Naive thymus-derived CD4-positive, alpha-beta T cell (primary cell): Measurements from ENCODE around the gene DHRS1. TPM values are rescaled to one million over a fixed set of nuclear protein-coding genes. Genes with fewer than 3 reads are reported as not detected.
A peak's percentile ranks its signal among the peaks of the same experiment; 100 is the strongest.

Experiments used
- ATAC-seq: fragments of 150-1000 bp; cut with Tn5 transposase; 2 replicates; pipeline ENCODE4 v1.10.0; 2021; ENCODE audit warnings: mild to moderate bottlenecking, moderate library complexity
- CTCF ChIA-PET: fragments of 350-600 bp; sonication (Branson Sonifier 250); formaldehyde crosslinking; loops from one replicate; lab custom pipeline; 2021; ENCODE audit warnings: antibody characterized with exemption; lab: Charles Lee
- POLR2A ChIA-PET: fragments of 350-600 bp; sonication (Branson Sonifier 250); formaldehyde crosslinking; loops from one replicate; lab custom pipeline; 2021; ENCODE audit warnings: antibody characterized with exemption, inconsistent platforms; lab: Charles Lee
- DNase-seq, 9 donors: peaks; one replicate each; pipeline versions ENCODE4 v3.0.0 to v3.0.0-alpha.2; 2020 to 2022; ENCODE audit warnings: mixed read lengths in 1 of 9
- H3K27ac ChIP-seq: one replicate; pipeline ENCODE4 v1.7.0; 2013; ENCODE audit warnings: mild to moderate bottlenecking, low read depth, low read length, moderate library complexity
- H3K27me3 ChIP-seq, 2 donors: one replicate each; pipeline ENCODE4 v1.7.0; 2013; ENCODE audit warnings: low read length in 2 of 2, mild to moderate bottlenecking in 2 of 2, moderate library complexity in 2 of 2; ENCODE audit not compliant: control insufficient read depth in 2 of 2, insufficient read depth in 2 of 2
- H3K36me3 ChIP-seq, 3 experiments: 1 replicate in 2 of 3; 2 replicates in 1 of 3; pipeline ENCODE4 v1.7.0; 2013; ENCODE audit warnings: low read length in 3 of 3, mild to moderate bottlenecking in 3 of 3, moderate library complexity in 1 of 3; ENCODE audit not compliant: insufficient read depth in 3 of 3, control insufficient read depth in 2 of 3
- H3K4me1 ChIP-seq, 2 donors: one replicate each; pipeline ENCODE4 v1.7.0; 2013; ENCODE audit warnings: low read length in 2 of 2, mild to moderate bottlenecking in 2 of 2, moderate library complexity in 1 of 2; ENCODE audit not compliant: control insufficient read depth in 2 of 2, insufficient read depth in 2 of 2
- H3K4me3 ChIP-seq: 2 replicates; pipeline ENCODE4 v1.7.0; 2013; ENCODE audit warnings: mild to moderate bottlenecking, low read length
- H3K9me3 ChIP-seq, 3 experiments: 1 replicate in 2 of 3; 2 replicates in 1 of 3; pipeline ENCODE4 v1.7.0; 2013; ENCODE audit warnings: low read length in 3 of 3; ENCODE audit not compliant: control insufficient read depth in 2 of 3
- H3K27ac Mint-ChIP-seq, 9 donors: one replicate each; pipeline ENCODE4 v1.8.0; 2020 to 2022; ENCODE audit warnings: mixed read lengths in 9 of 9, mild to moderate bottlenecking in 8 of 9, moderate library complexity in 5 of 9, inconsistent platforms in 2 of 9
- H3K27me3 Mint-ChIP-seq, 5 donors: one replicate each; pipeline ENCODE4 v1.8.0; 2021 to 2022; ENCODE audit warnings: mixed read lengths in 5 of 5, mild to moderate bottlenecking in 1 of 5
- H3K36me3 Mint-ChIP-seq, 5 donors: one replicate each; pipeline ENCODE4 v1.8.0; 2020 to 2022; ENCODE audit warnings: mixed read lengths in 5 of 5, mild to moderate bottlenecking in 3 of 5, inconsistent platforms in 1 of 5
- H3K4me1 Mint-ChIP-seq, 7 donors: one replicate each; pipeline ENCODE4 v1.8.0; 2020 to 2022; ENCODE audit warnings: mixed read lengths in 7 of 7, mild to moderate bottlenecking in 3 of 7, inconsistent platforms in 1 of 7
- H3K4me3 Mint-ChIP-seq, 10 donors: one replicate each; pipeline ENCODE4 v1.8.0; 2020 to 2022; ENCODE audit warnings: mild to moderate bottlenecking in 10 of 10, mixed read lengths in 10 of 10, moderate library complexity in 6 of 10, inconsistent platforms in 2 of 10
- H3K9me3 Mint-ChIP-seq, 11 donors: one replicate each; pipeline ENCODE4 v1.8.0; 2020 to 2022; ENCODE audit warnings: mixed read lengths in 11 of 11, mild to moderate bottlenecking in 4 of 11, inconsistent platforms in 1 of 11, moderate library complexity in 1 of 11
- intact Hi-C, 2 donors: fragments of 100-400 bp; cut with micrococcal nuclease; formaldehyde crosslinking; loops; one replicate each; pipeline ENCODE4 v1.15.1; 2023
- polyA plus RNA-seq, 2 donors: library from polyadenylated mRNA; unstranded; fragments of 300-500 nt; fragmentation: Illumina TruSeq; gene quantifications; one replicate each; pipeline ENCODE4 v1.2.3, GENCODE V29; 2021
- total RNA-seq, 6 experiments: library from RNA in 5 of 6; stranded (reverse) in 5 of 6; gene quantifications; 1 replicate in 5 of 6; 2 replicates in 1 of 6; pipeline ENCODE4 v1.2.3 and lab custom pipeline; 2021 to 2026

Gene DHRS1
- total and polyA plus RNA-seq, 7 experiments from 2014 or later, result 21.3 to 38.4 (median 33.3) TPM

DNA sequence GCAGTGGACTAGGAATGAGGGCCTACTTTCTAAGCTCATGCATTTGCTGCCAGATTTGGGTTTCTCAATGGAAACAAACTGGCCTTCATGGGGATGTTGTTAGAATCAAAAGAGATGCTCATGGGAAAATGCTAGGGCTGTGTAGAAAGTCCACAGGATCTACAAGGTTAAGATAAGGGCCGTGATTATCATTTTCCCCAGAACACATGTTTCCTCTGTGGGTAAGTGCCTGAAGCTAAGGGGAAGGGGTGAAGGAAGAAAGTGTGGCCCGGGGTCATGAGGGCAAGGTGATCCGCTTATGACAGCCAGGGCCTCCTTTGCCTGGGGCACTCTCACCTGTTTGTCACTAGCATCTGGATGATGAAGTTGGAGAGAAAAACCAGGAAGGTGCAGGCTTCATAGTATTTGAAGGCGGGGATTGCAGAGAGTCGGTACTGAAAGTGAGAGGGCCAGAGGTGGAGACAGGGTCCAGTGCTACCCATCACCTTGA is 25.5 kb upstream of the DHRS1 start:
- no peaks in the 10 kb centered on the region for H3K9me3 Mint-ChIP-seq
- ChIA-PET POLR2A (interaction anchor here (0.5 to 0.8 kb wide), 3 partner anchors 22 to 1501 kb away, joined by 3 to 7 read pairs (median 4); no protein-coding TSS in a partner anchor), CTCF (interaction anchor here (1.5 kb wide), 1 partner anchor 108 kb away, joined by 3 read pairs; no protein-coding TSS in a partner anchor)

DNA sequence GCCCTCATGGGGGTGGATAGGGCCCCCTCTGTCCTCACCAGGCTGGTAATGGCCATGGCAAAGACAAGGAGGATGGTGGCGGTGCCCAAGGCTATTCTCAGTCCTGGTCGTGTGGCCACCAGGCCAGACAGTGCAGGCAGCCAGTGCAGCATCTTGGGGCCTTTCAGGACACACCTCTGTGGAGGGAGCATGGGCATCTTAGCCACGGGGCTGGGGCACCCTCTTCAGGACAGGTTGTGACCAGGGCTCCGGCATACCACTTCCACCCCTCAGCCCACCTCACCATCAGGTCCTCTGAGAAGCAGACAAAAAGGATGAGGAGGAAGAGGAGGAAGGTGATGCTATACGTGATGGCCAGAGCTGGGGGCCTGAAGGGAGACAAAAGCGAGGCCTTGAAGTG is 24.4 kb upstream of the DHRS1 start:
- H3K36me3 Mint-ChIP-seq, result no peaks in the 10 kb centered on the region
- ATAC-seq (no peak), DNase-seq (no peak)
- peaks cover 9 to 25% (median 14%) of the 10 kb centered on the region in 7 donors for H3K4me1 Mint-ChIP-seq
- no peaks in the 10 kb centered on the region for H3K9me3 Mint-ChIP-seq
- Histone ChIP-seq H3K4me1 (peaks cover 6 to 13% of the 10 kb centered on the region in 2 donors), H3K27me3 (no peaks in the 10 kb centered on the region), H3K27ac (no peak overlapping the region), H3K9me3 (no peaks in the 10 kb centered on the region), H3K36me3 (no peaks in the 10 kb centered on the region), H3K4me3 (no peak overlapping the region)
- ChIA-PET CTCF (interaction anchor here (1.3 to 1.9 kb wide), 3 partner anchors 10 to 109 kb away, joined by 3 to 8 read pairs (median 3); partner anchors contain the start of gene CIDEB), POLR2A (interaction anchor here (1.3 kb wide), 1 partner anchor 10 kb away, joined by 5 read pairs; no protein-coding TSS in a partner anchor)
- H3K27me3 Mint-ChIP-seq, result peaks cover 0 to 13% (median 5%) of the 10 kb centered on the region in 5 donors
- peak overlapping the region in 2 of 9 donors; percentile 8 to 65 for H3K27ac Mint-ChIP-seq
- no peak overlapping the region for H3K4me3 Mint-ChIP-seq
- intact Hi-C loops, result no loop called here

More for the DNA sequence above, 25.5 kb upstream of the DHRS1 start:
- no peaks in the 10 kb centered on the region for H3K36me3 ChIP-seq
- H3K4me3 ChIP-seq, result no peak overlapping the region
- peaks cover 0 to 10% (median 4%) of the 10 kb centered on the region in 5 donors for H3K27me3 Mint-ChIP-seq
- H3K4me1 Mint-ChIP-seq, result peaks cover 7 to 32% (median 14%) of the 10 kb centered on the region in 7 donors
- no peak for DNase-seq
- no peak overlapping the region for H3K4me3 Mint-ChIP-seq
- no peak overlapping the region for H3K27ac ChIP-seq
- H3K27me3 ChIP-seq, result no peaks in the 10 kb centered on the region
- intact Hi-C loops, result no loop called here
- H3K9me3 ChIP-seq, result no peaks in the 10 kb centered on the region
- peak overlapping the region in 1 of 9 donors; percentile 65 for H3K27ac Mint-ChIP-seq
- H3K4me1 ChIP-seq, result peaks cover 6 to 23% of the 10 kb centered on the region in 2 donors
- no peak for ATAC-seq
- no peaks in the 10 kb centered on the region for H3K36me3 Mint-ChIP-seq

DNA sequence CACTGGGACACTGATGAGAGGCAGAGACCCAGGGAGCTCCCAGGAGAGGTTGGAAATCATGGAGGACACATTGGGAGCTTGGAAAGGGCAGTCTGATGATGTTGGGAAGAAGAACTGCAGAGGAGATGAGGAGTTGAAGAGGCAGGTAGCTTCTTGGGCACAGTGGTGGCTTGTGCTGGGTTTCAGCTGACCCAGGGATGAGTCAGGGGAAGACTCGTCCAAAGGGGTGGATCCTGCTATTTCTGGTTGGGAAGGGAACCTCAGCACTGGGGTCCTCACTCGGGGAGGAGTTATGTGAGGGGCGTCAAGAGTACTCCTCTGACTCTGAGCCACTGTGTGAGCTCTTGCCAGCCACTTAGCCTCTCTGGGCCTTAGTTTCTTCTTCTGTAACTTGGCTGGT is 23.8 kb upstream of the DHRS1 start:
- no peak overlapping the region for H3K4me3 ChIP-seq
- Mint-ChIP-seq H3K4me1 (peaks cover 6 to 18% (median 10%) of the 10 kb centered on the region in 7 donors), H3K27ac (peak overlapping the region in 1 of 9 donors; percentile 11), H3K27me3 (peaks cover 0 to 13% (median 5%) of the 10 kb centered on the region in 5 donors), H3K36me3 (no peaks in the 10 kb centered on the region), H3K4me3 (no peak overlapping the region), H3K9me3 (no peaks in the 10 kb centered on the region)
- no peaks in the 10 kb centered on the region for H3K9me3 ChIP-seq
- POLR2A ChIA-PET, result interaction anchor here (1.3 kb wide), 1 partner anchor 9 kb away, joined by 5 read pairs; no protein-coding TSS in a partner anchor
- CTCF ChIA-PET, result interaction anchor here (0.6 to 1.9 kb wide), 4 partner anchors 9 to 110 kb away, joined by 3 to 8 read pairs (median 3); partner anchors contain the start of gene CIDEB
- no peak for ATAC-seq
- no peaks in the 10 kb centered on the region for H3K36me3 ChIP-seq
- intact Hi-C loops, result no loop called here
- H3K27me3 ChIP-seq, result no peaks in the 10 kb centered on the region
- peaks cover 6% of the 10 kb centered on the region in 2 donors for H3K4me1 ChIP-seq
- H3K27ac ChIP-seq, result no peak overlapping the region
- DNase-seq, result peak in 1 of 9 donors; percentile 3

DNA sequence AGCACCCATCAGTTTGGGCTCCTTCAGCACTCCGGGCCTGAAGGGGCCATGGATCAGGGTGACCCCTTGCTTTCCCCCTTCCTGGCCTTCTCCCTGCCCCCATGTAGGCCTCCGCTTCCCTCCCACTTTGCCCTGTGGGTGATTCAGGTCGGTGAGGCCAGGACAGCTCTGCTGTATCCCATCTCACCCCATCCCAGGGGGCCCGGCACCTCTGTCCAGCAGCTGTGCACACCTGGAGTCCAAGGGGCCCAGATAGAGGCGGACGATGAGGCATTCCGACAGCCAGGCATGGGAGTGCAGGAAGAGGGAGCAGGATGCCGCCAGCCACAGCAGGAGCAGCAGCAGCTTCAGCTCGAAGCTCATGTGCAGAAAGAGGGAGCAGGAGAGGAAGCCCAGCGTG is 23.1 kb upstream of the DHRS1 start:
- Mint-ChIP-seq H3K27ac (no peak overlapping the region), H3K36me3 (peaks cover 0 to 2% (median 0%) of the 10 kb centered on the region in 5 donors), H3K4me3 (no peak overlapping the region), H3K27me3 (peaks cover 0 to 13% (median 5%) of the 10 kb centered on the region in 5 donors), H3K4me1 (peaks cover 6 to 22% (median 9%) of the 10 kb centered on the region in 7 donors), H3K9me3 (no peaks in the 10 kb centered on the region)
- peaks cover 6% of the 10 kb centered on the region in 2 donors for H3K4me1 ChIP-seq
- H3K27ac ChIP-seq, result no peak overlapping the region
- intact Hi-C loops, result no loop called here
- no peaks in the 10 kb centered on the region for H3K36me3 ChIP-seq
- ATAC-seq (no peak), DNase-seq (no peak)
- no peaks in the 10 kb centered on the region for H3K27me3 ChIP-seq
- ChIA-PET POLR2A (interaction anchor here (1.1 kb wide), 1 partner anchor 22 kb away, joined by 5 read pairs; the partner anchor contains the start of gene NOP9), CTCF (interaction anchor here (0.6 to 1.9 kb wide), 5 partner anchors 9 to 25 kb away, joined by 3 to 8 read pairs (median 3); partner anchors contain the start of gene CIDEB)
- H3K4me3 ChIP-seq, result no peak overlapping the region
- H3K9me3 ChIP-seq, result no peaks in the 10 kb centered on the region

DNA sequence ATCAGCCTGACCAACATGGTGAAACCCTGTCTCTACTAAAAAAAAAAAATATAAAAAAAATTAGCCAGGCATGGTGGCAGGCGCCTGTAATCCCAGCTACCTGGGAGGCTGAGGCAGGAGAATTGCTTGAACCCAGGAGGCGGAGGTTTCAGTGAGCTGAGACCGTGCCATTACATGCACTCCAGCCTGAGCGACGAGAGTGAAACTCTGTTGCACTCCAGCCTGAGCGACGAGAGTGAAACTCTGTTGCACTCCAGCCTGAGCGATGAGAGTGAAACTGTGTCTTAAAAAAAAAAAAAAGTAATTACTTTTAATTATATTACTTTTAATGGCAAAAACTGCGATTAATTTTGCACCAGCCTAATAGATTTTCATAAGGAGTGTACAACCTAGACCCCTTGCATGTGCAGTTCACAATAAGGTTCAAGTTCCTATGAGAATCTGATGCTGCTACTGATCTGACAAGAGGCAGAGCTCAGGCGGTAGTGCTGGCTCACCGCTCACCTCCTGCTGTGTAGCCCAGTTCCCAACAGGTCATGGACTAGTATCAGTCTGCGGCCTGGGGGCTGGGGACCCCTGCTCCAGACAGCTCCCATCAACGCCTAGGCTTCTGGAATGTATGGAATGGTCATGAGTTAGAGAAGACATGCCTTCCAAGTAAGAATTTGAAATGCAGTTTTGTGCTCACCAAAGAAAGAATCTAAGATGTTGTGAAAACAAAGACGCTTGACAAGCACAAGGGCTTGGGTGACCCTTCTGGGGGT is 21.8 kb upstream of the DHRS1 start:
- Mint-ChIP-seq H3K36me3 (peaks cover 0 to 8% (median 0%) of the 10 kb centered on the region in 5 donors), H3K4me1 (peaks cover 0 to 20% (median 8%) of the 10 kb centered on the region in 7 donors), H3K4me3 (no peak overlapping the region), H3K27ac (no peak overlapping the region), H3K27me3 (peaks cover 0 to 13% (median 0%) of the 10 kb centered on the region in 5 donors), H3K9me3 (no peaks in the 10 kb centered on the region)
- H3K27ac ChIP-seq, result no peak overlapping the region
- H3K27me3 ChIP-seq, result no peaks in the 10 kb centered on the region
- no peaks in the 10 kb centered on the region for H3K4me1 ChIP-seq
- H3K36me3 ChIP-seq, result no peaks in the 10 kb centered on the region
- ATAC-seq (no peak), DNase-seq (no peak)
- H3K4me3 ChIP-seq, result no peak overlapping the region
- no peaks in the 10 kb centered on the region for H3K9me3 ChIP-seq
- CTCF ChIA-PET, result interaction anchor here (0.6 to 1.5 kb wide), 2 partner anchors 24 to 74 kb away, joined by 3 read pairs; no protein-coding TSS in a partner anchor
- POLR2A ChIA-PET, result interaction anchor here (1.1 kb wide), 1 partner anchor 21 kb away, joined by 5 read pairs; the partner anchor contains the start of gene NOP9
- intact Hi-C loops, result no loop called here
